NT2/D1 (cell line): ENCODE data around the gene GPX2.

ENCODE experiments used
- SUZ12 ChIP-seq: IDR thresholded peaks from 2 replicates; pipeline ENCODE4 v1.6.1; 2011; ENCODE audit not compliant: insufficient read length, insufficient read depth; ENCODE audit errors: extremely low read depth
- YY1 ChIP-seq: IDR thresholded peaks from 2 replicates; pipeline ENCODE4 v1.6.1; 2011; ENCODE audit not compliant: insufficient read length, insufficient read depth
- ZNF274 ChIP-seq: IDR thresholded peaks from 2 replicates; pipeline ENCODE4 v1.6.1; 2011; ENCODE audit warnings: mild to moderate bottlenecking, low read depth, low read length

GRCh38 chr14:64915797-64916196 lies 26.7 kb downstream of the GPX2 start:
- TF ChIP-seq ZNF274 (no peak), YY1 (no peak), SUZ12 (no peak)
